NT2/D1 (cell line): Measurements from ENCODE around the gene DEFB124.

Experiments
- DNase-seq: peaks from one replicate; pipeline ENCODE4 v3.0.0-alpha.2; 2011; ENCODE audit warnings: low read depth, low spot score
- H3K27me3 ChIP-seq: 2 replicates; pipeline ENCODE4 v1.6.0; 2011; ENCODE audit warnings: mild to moderate bottlenecking; ENCODE audit not compliant: insufficient read length, insufficient read depth
- H3K36me3 ChIP-seq: 2 replicates; pipeline ENCODE4 v1.6.1; 2011; ENCODE audit warnings: mild to moderate bottlenecking, low read length, mixed read lengths; ENCODE audit not compliant: insufficient read depth, insufficient read length
- H3K4me1 ChIP-seq: 2 replicates; pipeline ENCODE4 v1.5.1; 2011; ENCODE audit not compliant: insufficient read depth, insufficient read length
- H3K4me3 ChIP-seq: 2 replicates; pipeline ENCODE4 v1.5.1; 2011; ENCODE audit warnings: low read depth; ENCODE audit not compliant: insufficient read length
- H3K9ac ChIP-seq: 2 replicates; pipeline ENCODE4 v1.6.0; 2011; ENCODE audit warnings: low read depth; ENCODE audit not compliant: insufficient read length
- H3K9me3 ChIP-seq: 2 replicates; pipeline ENCODE4 v1.5.1; 2011; ENCODE audit warnings: mild to moderate bottlenecking, low read length; ENCODE audit not compliant: insufficient read depth
- SUZ12 ChIP-seq: IDR thresholded peaks from 2 replicates; pipeline ENCODE4 v1.6.1; 2011; ENCODE audit not compliant: insufficient read length, insufficient read depth; ENCODE audit errors: extremely low read depth
- YY1 ChIP-seq: IDR thresholded peaks from 2 replicates; pipeline ENCODE4 v1.6.1; 2011; ENCODE audit not compliant: insufficient read length, insufficient read depth
- ZNF274 ChIP-seq: IDR thresholded peaks from 2 replicates; pipeline ENCODE4 v1.6.1; 2011; ENCODE audit warnings: mild to moderate bottlenecking, low read depth, low read length

Gene DEFB124

GRCh38 chr20:31485450-31486339 is 10.8 kb upstream of the DEFB124 start:
- no peak for DNase-seq
- TF ChIP-seq YY1, result no peak
- no peak for TF ChIP-seq ZNF274
- TF ChIP-seq SUZ12, result no peak
- Histone ChIP-seq H3K9me3 (no peaks in the 10 kb centered on the region), H3K4me1 (peaks cover 2% of the 10 kb centered on the region), H3K4me3 (peak overlapping the region; percentile 46), H3K27me3 (peaks cover 16% of the 10 kb centered on the region), H3K36me3 (no peaks in the 10 kb centered on the region), H3K9ac (peak overlapping the region; percentile 61)

DNA sequence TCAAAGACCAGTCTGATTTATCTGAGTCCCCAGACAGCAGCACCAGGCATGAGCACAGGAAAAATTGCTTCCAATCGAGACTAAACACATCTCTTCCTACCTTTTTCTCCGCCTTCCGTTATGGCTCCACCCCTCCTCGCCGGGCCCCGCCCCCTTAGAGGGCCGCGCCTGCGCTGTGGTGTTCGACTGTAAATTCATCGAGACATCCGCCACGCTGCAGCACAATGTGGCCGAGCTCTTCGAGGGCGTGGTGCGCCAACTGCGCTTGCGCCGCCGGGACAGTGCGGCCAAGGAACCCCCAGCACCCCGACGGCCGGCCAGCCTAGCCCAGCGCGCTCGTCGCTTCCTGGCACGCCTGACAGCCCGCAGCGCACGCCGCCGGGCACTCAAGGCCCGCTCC is 9.1 kb upstream of the DEFB124 start:
- peaks cover 16% of the 10 kb centered on the region for H3K27me3 ChIP-seq
- H3K4me1 ChIP-seq, result peaks cover 2% of the 10 kb centered on the region
- no peak overlapping the region for H3K9ac ChIP-seq
- no peak overlapping the region for H3K4me3 ChIP-seq
- no peaks in the 10 kb centered on the region for H3K36me3 ChIP-seq
- TF ChIP-seq SUZ12 (no peak), ZNF274 (no peak), YY1 (no peak)
- DNase-seq, result no peak
- H3K9me3 ChIP-seq, result no peaks in the 10 kb centered on the region

DNA sequence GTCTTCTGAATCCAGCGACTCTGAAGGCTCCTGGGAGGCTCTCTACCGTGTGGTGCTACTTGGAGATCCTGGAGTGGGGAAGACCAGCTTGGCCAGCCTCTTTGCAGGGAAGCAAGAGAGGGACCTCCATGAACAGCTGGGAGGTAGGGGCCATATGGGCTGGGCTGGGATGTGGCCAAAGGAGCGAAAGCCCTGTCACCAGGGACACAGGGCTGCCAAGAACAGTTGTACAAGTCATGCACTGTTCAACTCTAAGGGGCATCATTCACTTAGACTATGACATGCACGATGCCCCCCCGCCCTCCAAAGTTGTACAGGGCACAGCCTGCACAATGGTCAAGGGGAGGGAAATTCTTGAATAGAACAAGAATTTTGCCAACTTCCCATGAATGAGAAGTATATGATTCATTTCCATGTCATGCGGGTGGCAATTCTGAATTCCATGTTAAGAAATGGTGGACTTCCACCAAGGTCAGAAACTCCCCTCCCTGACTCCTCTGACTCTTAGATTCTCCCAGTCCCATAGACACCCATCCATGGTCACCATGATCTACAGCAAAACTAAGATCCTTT is 1.8 kb upstream of the DEFB124 start:
- Histone ChIP-seq H3K36me3 (no peaks in the 10 kb centered on the region), H3K9me3 (peaks cover 6% of the 10 kb centered on the region; the same call in 1 of the 2 replicates), H3K4me3 (no peak overlapping the region), H3K4me1 (peaks cover 3% of the 10 kb centered on the region), H3K27me3 (peaks cover 44% of the 10 kb centered on the region), H3K9ac (no peak overlapping the region)
- no peak for DNase-seq
- no peak for TF ChIP-seq YY1
- no peak for TF ChIP-seq ZNF274
- no peak for TF ChIP-seq SUZ12

GRCh38 chr20:31476294-31476585 is 1.3 kb upstream of the DEFB124 start:
- no peaks in the 10 kb centered on the region for H3K36me3 ChIP-seq
- peaks cover 3% of the 10 kb centered on the region for H3K4me1 ChIP-seq
- peaks cover 6% of the 10 kb centered on the region; the same call in 1 of the 2 replicates for H3K9me3 ChIP-seq
- no peak overlapping the region for H3K4me3 ChIP-seq
- H3K9ac ChIP-seq, result no peak overlapping the region
- no peak for DNase-seq
- peaks cover 44% of the 10 kb centered on the region for H3K27me3 ChIP-seq
- no peak for TF ChIP-seq YY1
- no peak for TF ChIP-seq SUZ12
- no peak for TF ChIP-seq ZNF274

GRCh38 chr20:31475472-31476293 is 756 bp upstream of the DEFB124 start:
- DNase-seq, result no peak
- TF ChIP-seq YY1 (no peak), ZNF274 (no peak), SUZ12 (no peak)
- Histone ChIP-seq H3K4me1 (peaks cover 3% of the 10 kb centered on the region), H3K9me3 (peaks cover 6% of the 10 kb centered on the region; the same call in 1 of the 2 replicates), H3K27me3 (peaks cover 44% of the 10 kb centered on the region), H3K9ac (peak overlapping the region; percentile 67), H3K4me3 (peak overlapping the region; percentile 64), H3K36me3 (no peaks in the 10 kb centered on the region)

DNA sequence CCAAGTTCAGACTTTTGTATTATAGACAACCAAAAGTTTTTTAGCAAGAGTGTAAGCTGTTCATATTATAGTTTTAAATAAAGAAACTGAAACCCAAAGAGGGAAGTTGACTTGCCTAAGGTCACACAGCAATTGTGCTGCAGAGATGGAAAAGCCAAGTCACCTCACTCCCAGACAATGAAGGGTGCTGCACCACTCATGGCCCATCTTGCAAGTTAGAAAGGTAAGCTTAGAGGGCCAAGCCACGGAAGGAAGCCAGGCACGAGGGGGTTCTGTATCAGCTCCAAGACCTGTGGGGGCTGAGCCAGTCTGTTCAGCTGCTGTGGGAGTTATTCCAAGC is 860 bp downstream of the DEFB124 start:
- Histone ChIP-seq H3K4me1 (peaks cover 3% of the 10 kb centered on the region), H3K36me3 (no peaks in the 10 kb centered on the region), H3K9me3 (peaks cover 6% of the 10 kb centered on the region; the same call in 1 of the 2 replicates), H3K4me3 (no peak overlapping the region), H3K9ac (no peak overlapping the region), H3K27me3 (peaks cover 44% of the 10 kb centered on the region)
- TF ChIP-seq YY1, result no peak
- no peak for TF ChIP-seq SUZ12
- TF ChIP-seq ZNF274, result no peak
- DNase-seq, result no peak
